K562 (cell line): ENCODE data around the gene PDE9A. TPM values are rescaled to one million over a fixed set of nuclear protein-coding genes. Genes with fewer than 3 reads are reported as not detected.

Experiments used
- ATAC-seq: fragments of 200-7000 bp; cut with Tn5 transposase; 3 replicates; pipeline ENCODE4 v1.9.1; 2020; ENCODE audit warnings: moderate library complexity
- BruUV-seq: library from RNA; stranded (reverse); fragments of 400-500 nt; replicated peaks from 2 replicates; lab custom pipeline; 2021; lab: Mats Ljungman, UMichigan
- CTCF ChIA-PET: fragments of 300-600 bp; formaldehyde crosslinking; extraction: SDS; loops from one replicate; lab custom pipeline; 2021; ENCODE audit warnings: low intra/inter-chr PET ratio; lab: Yijun Ruan, JAX
- POLR2A ChIA-PET: fragments of 300-600, 350-650 bp; sonication (Branson Sonifier 250); formaldehyde crosslinking; extraction: SDS; loops from one replicate; lab custom pipeline; 2021; ENCODE audit warnings: antibody characterized with exemption, inconsistent platforms; lab: Yijun Ruan, JAX
- DNase-seq, 4 experiments: peaks; one replicate each; pipeline versions ENCODE4 v3.0.0 to v3.0.0-alpha.2; 2011 to 2018; ENCODE audit warnings: low spot score in 3 of 4, mixed read lengths in 3 of 4; ENCODE audit errors: extremely low read depth in 1 of 4
- FAIRE-seq: peaks from 2 replicates; lab custom pipeline; 2011; peaks lifted over from hg19 to GRCh38; lab: Jason Lieb, UNC
- H2AFZ ChIP-seq: 2 replicates; pipeline ENCODE4 v1.6.0; 2011; ENCODE audit warnings: low read depth, low read length, control low read depth, inconsistent platforms
- H3K27ac ChIP-seq: fragments of 200-600 bp; 3 replicates; pipeline ENCODE4 v1.8.0; 2011; ENCODE audit warnings: low read depth, mild to moderate bottlenecking, control low read depth, inconsistent platforms, low read length, moderate library complexity, mixed read lengths; ENCODE audit errors: extremely low read depth
- H3K27me3 ChIP-seq, 2 experiments: fragments of 300-600 bp in 1 of 2; 2 replicates in 1 of 2; 3 replicates in 1 of 2; pipeline versions ENCODE4 v1.6.0 to v1.8.0; 2011; ENCODE audit warnings: inconsistent platforms in 2 of 2, low read length in 2 of 2, mild to moderate bottlenecking in 1 of 2, mixed read lengths in 1 of 2, moderate library complexity in 1 of 2; ENCODE audit not compliant: control insufficient read depth in 2 of 2, insufficient read depth in 2 of 2
- H3K36me3 ChIP-seq: fragments of 300-600 bp; 3 replicates; pipeline ENCODE4 v1.8.0; 2011; ENCODE audit warnings: mild to moderate bottlenecking, low read length, inconsistent platforms; ENCODE audit not compliant: control insufficient read depth, insufficient read depth
- H3K4me1 ChIP-seq, 2 experiments: fragments of 200-600 bp in 1 of 2; replicated peaks in 1 of 2; 2 replicates in 1 of 2; 3 replicates in 1 of 2; pipeline versions ENCODE4 v1.5.1 to v1.8.0; 2011; ENCODE audit warnings: inconsistent platforms in 2 of 2, low read length in 2 of 2, mild to moderate bottlenecking in 1 of 2, mixed read lengths in 1 of 2, moderate library complexity in 1 of 2; ENCODE audit not compliant: control insufficient read depth in 2 of 2, insufficient read depth in 2 of 2
- H3K4me2 ChIP-seq: 2 replicates; pipeline ENCODE4 v1.6.1; 2011; ENCODE audit warnings: low read length, control low read depth, inconsistent platforms, mixed read lengths; ENCODE audit not compliant: insufficient read depth
- H3K4me3 ChIP-seq: fragments of 200-600 bp; sonication (generic), shearing (Covaris generic); 2 replicates; pipeline ENCODE4 v1.5.1; 2016; ENCODE audit warnings: control low read depth, inconsistent platforms
- H3K79me2 ChIP-seq: fragments of 200-600 bp; 3 replicates; pipeline ENCODE4 v1.8.0; 2011; ENCODE audit warnings: low read length, inconsistent platforms; ENCODE audit not compliant: control insufficient read depth, insufficient read depth
- H3K9ac ChIP-seq, 2 experiments: 2 replicates each; pipeline versions ENCODE4 v1.6.0 to v1.6.1; 2011; ENCODE audit warnings: low read depth in 2 of 2, low read length in 2 of 2, control low read depth in 1 of 2, inconsistent platforms in 1 of 2, mild to moderate bottlenecking in 1 of 2, mixed read lengths in 1 of 2; ENCODE audit not compliant: insufficient read depth in 1 of 2
- H3K9me1 ChIP-seq: one replicate; pipeline ENCODE4 v1.6.0; 2011; ENCODE audit warnings: inconsistent platforms, mild to moderate bottlenecking, low read length, moderate library complexity; ENCODE audit not compliant: control insufficient read depth, insufficient read depth
- H3K9me3 ChIP-seq: replicated peaks from 2 replicates; pipeline ENCODE4 v1.5.1; 2011; ENCODE audit warnings: low read depth, low read length, inconsistent platforms; ENCODE audit not compliant: control insufficient read depth, insufficient read depth
- H4K20me1 ChIP-seq: replicated peaks from 2 replicates; pipeline ENCODE4 v1.6.1; 2011; ENCODE audit warnings: low read length, inconsistent platforms, mixed read lengths; ENCODE audit not compliant: control insufficient read depth, insufficient read depth
- HOXB6 ChIP-seq: fragments of 250-450 bp; sonication (Bioruptor Pico); IDR thresholded peaks from 2 replicates; pipeline ENCODE4 v1.5.1; 2022; ENCODE audit warnings: mild to moderate bottlenecking, borderline replicate concordance
- WGBS: fragments of 100-300 bp; shearing (Covaris generic); methylation state at CpG from one replicate; pipeline ENCODE4 v1.1.6; 2016; ENCODE audit warnings: low coverage, mixed read lengths; ENCODE audit not compliant: insufficient coverage; ENCODE audit errors: missing lambda C conversion rate; 5-methylcytosine and 5-hydroxymethylcytosine counted together
- in situ Hi-C: fragments of 300-500 bp; cut with MboI; formaldehyde crosslinking; loops from 4 replicates; pipeline ENCODE4 v1.15.0; 2018; ENCODE audit warnings: inconsistent platforms, mixed read lengths
- intact Hi-C: fragments of 100-400 bp; cut with micrococcal nuclease; formaldehyde crosslinking; loops from 2 replicates; pipeline ENCODE4 v1.14.2; 2022
- polyA plus RNA-seq, 8 experiments: library from polyadenylated mRNA; depleted of rRNA in 4 of 8; stranded (reverse) in 5 of 8; unstranded in 3 of 8; fragments of >200 nt; fragmentation: Nextera tagmentation in 2 of 8; fragmentation: Illumina TruSeq in 1 of 8; extraction: Ambion mirVana in 2 of 8; extraction: Trizol in 1 of 8; gene quantifications; 2 replicates each; pipeline versions ENCODE4 v1.2.1 to v1.2.3, GENCODE V29; 2011 to 2014; ENCODE audit warnings: inconsistent platforms in 1 of 8, missing spikeins in 1 of 8
- total RNA-seq, 7 experiments: library from RNA; depleted of rRNA in 6 of 7; stranded (reverse); fragments of >200 nt in 6 of 7; fragmentation: Illumina TruSeq in 2 of 7; extraction: Trizol in 2 of 7; gene quantifications; 2 replicates each; pipeline versions ENCODE4 v1.2.1 to v1.2.3, GENCODE V29; 2011 to 2021; ENCODE audit warnings: low replicate concordance in 1 of 7
- TF ChIP-seq, protein P1 (sequence below): fragments of 450-650 bp; formaldehyde crosslinking; IDR thresholded peaks from 2 replicates; pipeline ENCODE4 v1.4.0; 2020; ENCODE audit warnings: mild to moderate bottlenecking, moderate library complexity
- TF ChIP-seq, protein P2 (sequence below): sonication (generic); formaldehyde crosslinking; IDR thresholded peaks from 2 replicates; pipeline ENCODE4 v1.5.0; 2020; ENCODE audit warnings: missing genetic modification reagents

The PDE9A gene
- total and polyA plus RNA-seq, 9 of the 15 experiments (the other 6 are each of a cell fraction or from before 2014, with no cell fraction given): 0.07 to 0.27 TPM; not detected in 7

DNA sequence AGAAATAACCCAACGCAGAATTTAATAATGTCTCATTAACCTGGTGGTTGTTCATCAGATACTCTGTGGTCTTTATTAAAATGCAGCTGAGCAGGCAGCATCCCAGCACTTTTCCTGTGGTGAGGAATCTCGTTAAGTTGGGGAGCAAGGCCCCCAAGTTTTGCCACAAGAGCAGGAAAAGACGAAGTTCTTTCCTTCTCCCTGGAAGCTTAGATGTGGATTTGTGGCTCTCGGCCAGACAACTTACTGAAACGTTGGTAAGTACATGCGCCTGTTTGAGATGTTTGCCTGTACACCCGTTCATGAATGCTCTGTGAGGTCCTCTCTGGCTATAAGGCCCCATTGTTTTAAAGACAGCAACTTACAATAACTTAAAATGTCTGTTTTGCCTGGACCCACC lies 34.3 kb upstream of the PDE9A start:
- in situ Hi-C loops: no loop called here
- peaks cover 5% of the 10 kb centered on the region; the same call in 1 of the 2 replicates for H4K20me1 ChIP-seq
- H3K9me3 ChIP-seq: no peaks in the 10 kb centered on the region
- no peaks in the 10 kb centered on the region for H3K79me2 ChIP-seq
- ATAC-seq: no peak
- H2AFZ ChIP-seq: no peak overlapping the region
- no peak for TF ChIP-seq HOXB6
- TF ChIP-seq, protein P1, sequence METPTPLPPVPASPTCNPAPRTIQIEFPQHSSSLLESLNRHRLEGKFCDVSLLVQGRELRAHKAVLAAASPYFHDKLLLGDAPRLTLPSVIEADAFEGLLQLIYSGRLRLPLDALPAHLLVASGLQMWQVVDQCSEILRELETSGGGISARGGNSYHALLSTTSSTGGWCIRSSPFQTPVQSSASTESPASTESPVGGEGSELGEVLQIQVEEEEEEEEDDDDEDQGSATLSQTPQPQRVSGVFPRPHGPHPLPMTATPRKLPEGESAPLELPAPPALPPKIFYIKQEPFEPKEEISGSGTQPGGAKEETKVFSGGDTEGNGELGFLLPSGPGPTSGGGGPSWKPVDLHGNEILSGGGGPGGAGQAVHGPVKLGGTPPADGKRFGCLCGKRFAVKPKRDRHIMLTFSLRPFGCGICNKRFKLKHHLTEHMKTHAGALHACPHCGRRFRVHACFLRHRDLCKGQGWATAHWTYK (CRISPR knock-in tag): no peak
- TF ChIP-seq, protein P2, sequence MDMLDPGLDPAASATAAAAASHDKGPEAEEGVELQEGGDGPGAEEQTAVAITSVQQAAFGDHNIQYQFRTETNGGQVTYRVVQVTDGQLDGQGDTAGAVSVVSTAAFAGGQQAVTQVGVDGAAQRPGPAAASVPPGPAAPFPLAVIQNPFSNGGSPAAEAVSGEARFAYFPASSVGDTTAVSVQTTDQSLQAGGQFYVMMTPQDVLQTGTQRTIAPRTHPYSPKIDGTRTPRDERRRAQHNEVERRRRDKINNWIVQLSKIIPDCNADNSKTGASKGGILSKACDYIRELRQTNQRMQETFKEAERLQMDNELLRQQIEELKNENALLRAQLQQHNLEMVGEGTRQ (CRISPR knock-in tag): no peak
- TF ChIP-seq, all 486 proteins: peak for 0
- DNase-seq: no peak
- no peak for FAIRE-seq
- no peak overlapping the region for H3K4me2 ChIP-seq
- intact Hi-C loops: no loop called here
- 0% methylated on average over 7 of the region's 7 CpGs for WGBS
- CTCF ChIA-PET: no interaction called here
- H3K9me1 ChIP-seq: no peaks in the 10 kb centered on the region
- H3K9ac ChIP-seq: no peak overlapping the region
- no peaks in the 10 kb centered on the region for H3K36me3 ChIP-seq
- BruUV-seq: no TSS peak
- no peak overlapping the region for H3K27ac ChIP-seq
- H3K4me3 ChIP-seq: no peak overlapping the region
- peaks cover 42 to 80% of the 10 kb centered on the region in 2 experiments for H3K27me3 ChIP-seq
- POLR2A ChIA-PET: interaction anchor here (0.8 kb wide), 1 partner anchor 274 kb away, joined by 3 read pairs; the partner anchor contains the start of gene NDUFV3
- H3K4me1 ChIP-seq: peaks cover 3 to 18% of the 10 kb centered on the region in 2 experiments; a peak in 3 of 5 replicates
